GM23338 (cell line): ENCODE results near the gene SLC16A5. TPM values are rescaled to one million over a fixed set of nuclear protein-coding genes. Genes with fewer than 3 reads are reported as not detected.

Experiments
- ATAC-seq: fragments of 200-7000 bp; cut with Tn5 transposase; 3 replicates; pipeline ENCODE4 v1.9.1; 2020
- DNase-seq: peaks from one replicate; pipeline ENCODE4 v3.0.0-alpha.2; 2015; ENCODE audit warnings: low spot score
- H2AFZ ChIP-seq: fragments of 200-600 bp; sonication (generic); 2 replicates; pipeline ENCODE4 v1.8.0; 2016; ENCODE audit warnings: antibody characterized with exemption, mild to moderate bottlenecking, moderate library complexity
- H3F3A ChIP-seq: fragments of 200-600 bp; sonication (generic); replicated peaks from 2 replicates; pipeline ENCODE4 v1.8.0; 2017; ENCODE audit warnings: antibody characterized with exemption, mixed run types, low read depth
- H3K27ac ChIP-seq: fragments of 200-600 bp; sonication (generic); 2 replicates; pipeline ENCODE4 v1.6.1; 2016; ENCODE audit warnings: low read depth
- H3K27me3 ChIP-seq: fragments of 200-600 bp; sonication (generic); 2 replicates; pipeline ENCODE4 v1.8.0; 2016; ENCODE audit warnings: mild to moderate bottlenecking, mixed run types, moderate library complexity; ENCODE audit not compliant: insufficient read depth
- H3K36me3 ChIP-seq: fragments of 200-600 bp; sonication (generic); 2 replicates; pipeline ENCODE4 v1.8.0; 2016; ENCODE audit warnings: mild to moderate bottlenecking; ENCODE audit not compliant: insufficient read depth
- H3K4me1 ChIP-seq: fragments of 200-600 bp; sonication (generic); 2 replicates; pipeline ENCODE4 v1.8.0; 2016; ENCODE audit warnings: mild to moderate bottlenecking, moderate library complexity; ENCODE audit not compliant: insufficient read depth
- H3K4me2 ChIP-seq: fragments of 200-600 bp; sonication (generic); 2 replicates; pipeline ENCODE4 v1.7.1; 2017; ENCODE audit warnings: mixed run types
- H3K4me3 ChIP-seq: fragments of 200-600 bp; sonication (generic); 2 replicates; pipeline ENCODE4 v1.6.1; 2016; ENCODE audit warnings: mixed run types
- H3K79me2 ChIP-seq: fragments of 200-600 bp; sonication (generic); replicated peaks from 2 replicates; pipeline ENCODE4 v1.8.0; 2017; ENCODE audit warnings: mild to moderate bottlenecking; ENCODE audit not compliant: insufficient read depth
- H3K9me2 ChIP-seq: fragments of 200-600 bp; sonication (generic); 2 replicates; pipeline ENCODE4 v1.8.0; 2017; ENCODE audit not compliant: insufficient read depth
- H4K20me1 ChIP-seq: fragments of 200-600 bp; sonication (generic); replicated peaks from 2 replicates; pipeline ENCODE4 v1.8.0; 2017; ENCODE audit warnings: mild to moderate bottlenecking; ENCODE audit not compliant: insufficient read depth
- H3K27ac Mint-ChIP-seq: 2 replicates; pipeline ENCODE4 v1.8.0; 2020; ENCODE audit warnings: inconsistent platforms, mild to moderate bottlenecking, moderate library complexity, mixed read lengths
- H3K27me3 Mint-ChIP-seq: 3 replicates; pipeline ENCODE4 v1.8.0; 2022; ENCODE audit warnings: low read depth, mild to moderate bottlenecking, moderate library complexity, mixed read lengths, inconsistent platforms; ENCODE audit not compliant: insufficient read depth, poor library complexity
- H3K36me3 Mint-ChIP-seq: 3 replicates; pipeline ENCODE4 v1.8.0; 2021; ENCODE audit warnings: low read depth, mild to moderate bottlenecking, inconsistent platforms, moderate library complexity, mixed read lengths
- H3K4me1 Mint-ChIP-seq: 3 replicates; pipeline ENCODE4 v1.8.0; 2020; ENCODE audit warnings: mild to moderate bottlenecking, inconsistent platforms, mixed read lengths
- H3K4me3 Mint-ChIP-seq: 3 replicates; pipeline ENCODE4 v1.8.0; 2021; ENCODE audit warnings: moderate library complexity, mild to moderate bottlenecking, inconsistent platforms, mixed read lengths
- H3K9me3 Mint-ChIP-seq: 3 replicates; pipeline ENCODE4 v1.8.0; 2020; ENCODE audit warnings: moderate library complexity, mild to moderate bottlenecking, inconsistent platforms, mixed read lengths
- CREB1 ChIP-seq: fragments of 250-450 bp; sonication (Bioruptor Pico); IDR thresholded peaks from 2 replicates; pipeline ENCODE4 v1.5.0; 2020; ENCODE audit warnings: low read depth, mild to moderate bottlenecking, moderate library complexity
- CTCF ChIP-seq, 2 experiments: fragments of 200-600 bp in 1 of 2; sonication (generic) in 1 of 2; conservative IDR thresholded peaks; 2 replicates each; pipeline versions ENCODE4 v1.5.1 to v1.6.1; 2016 to 2017; ENCODE audit warnings: antibody characterized with exemption in 2 of 2, low read depth in 2 of 2, mild to moderate bottlenecking in 2 of 2, moderate library complexity in 1 of 2
- ETS1 ChIP-seq: IDR thresholded peaks from 2 replicates; pipeline ENCODE4 v1.6.1; 2016; ENCODE audit warnings: antibody characterized with exemption
- EZH2 ChIP-seq: fragments of 200-600 bp; sonication (generic); IDR thresholded peaks from one replicate; pipeline ENCODE4 v1.8.0; 2017; ENCODE audit warnings: antibody characterized with exemption, mild to moderate bottlenecking, low read depth; ENCODE audit not compliant: unreplicated experiment
- EZH2phosphoT487 ChIP-seq: fragments of 200-600 bp; sonication (generic); IDR thresholded peaks from one replicate; pipeline ENCODE4 v1.8.1; 2018; ENCODE audit warnings: antibody characterized with exemption; ENCODE audit not compliant: unreplicated experiment
- JUNB ChIP-seq: IDR thresholded peaks from one replicate; pipeline ENCODE4 v1.6.1; 2016; ENCODE audit warnings: antibody characterized with exemption; ENCODE audit not compliant: unreplicated experiment
- NANOG ChIP-seq: IDR thresholded peaks from 2 replicates; pipeline ENCODE4 v1.6.1; 2016; ENCODE audit warnings: antibody characterized with exemption, borderline replicate concordance
- POLR2AphosphoS5 ChIP-seq: IDR thresholded peaks from 2 replicates; pipeline ENCODE4 v1.6.1; 2016; ENCODE audit warnings: antibody characterized with exemption, low read depth
- REST ChIP-seq: IDR thresholded peaks from one replicate; pipeline ENCODE4 v1.6.1; 2018; ENCODE audit warnings: antibody characterized with exemption; ENCODE audit not compliant: unreplicated experiment
- STAT1 ChIP-seq: IDR thresholded peaks from one replicate; pipeline ENCODE4 v1.6.1; 2016; ENCODE audit warnings: antibody characterized with exemption; ENCODE audit not compliant: unreplicated experiment
- ZNF114 ChIP-seq: fragments of 250-450 bp; sonication (Bioruptor Pico); IDR thresholded peaks from 2 replicates; pipeline ENCODE4 v1.5.0; 2020; ENCODE audit warnings: mild to moderate bottlenecking, moderate library complexity
- ZNF331 ChIP-seq: fragments of 250-450 bp; sonication (Bioruptor Pico); IDR thresholded peaks from 2 replicates; pipeline ENCODE4 v1.5.0; 2020; ENCODE audit warnings: low read depth, mild to moderate bottlenecking, moderate library complexity
- ZNF462 ChIP-seq: fragments of 250-450 bp; sonication (Bioruptor Pico); IDR thresholded peaks from 2 replicates; pipeline ENCODE4 v1.5.0; 2020; ENCODE audit warnings: mild to moderate bottlenecking, moderate library complexity
- polyA plus RNA-seq: library from polyadenylated mRNA; unstranded; fragments of >200 nt; fragmentation: Nextera tagmentation; extraction: Ambion mirVana; gene quantifications from 2 replicates; pipeline ENCODE4 v1.2.1, GENCODE V29; 2016
- total RNA-seq: library from RNA; depleted of rRNA; stranded (reverse); fragments of >200 nt; shearing (Covaris generic); gene quantifications from 2 replicates; pipeline ENCODE4 v1.2.3, GENCODE V29; 2014

Gene SLC16A5
- total and polyA plus RNA-seq, 2 experiments from 2014 or later, result 7.3 to 40.0 TPM

GRCh38 chr17:75124819-75125162 is 37.0 kb downstream of the SLC16A5 start:
- H3F3A ChIP-seq, result peaks cover 21% of the 10 kb centered on the region
- no peak overlapping the region for H2AFZ ChIP-seq
- Mint-ChIP-seq H3K36me3 (peaks cover 19% of the 10 kb centered on the region), H3K9me3 (no peaks in the 10 kb centered on the region; the same call in 2 of the 3 replicates), H3K27me3 (peaks cover 9% of the 10 kb centered on the region), H3K4me3 (no peak overlapping the region), H3K4me1 (peaks cover 6% of the 10 kb centered on the region), H3K27ac (no peak overlapping the region)
- H3K79me2 ChIP-seq, result peaks cover 3% of the 10 kb centered on the region
- ATAC-seq, result no peak
- DNase-seq, result no peak
- H3K4me1 ChIP-seq, result no peaks in the 10 kb centered on the region
- H3K9me2 ChIP-seq, result 0 out of 2 replicates have a peak, but pooled peaks cover 4% of the 10 kb centered on the region
- H3K36me3 ChIP-seq, result no peaks in the 10 kb centered on the region
- H3K27ac ChIP-seq, result no peak overlapping the region
- no peak overlapping the region for H3K4me3 ChIP-seq
- no peaks in the 10 kb centered on the region; the same call in 1 of the 2 replicates for H4K20me1 ChIP-seq
- H3K27me3 ChIP-seq, result no peaks in the 10 kb centered on the region
- H3K4me2 ChIP-seq, result no peak overlapping the region
- TF ChIP-seq NANOG, result no peak
- no peak for TF ChIP-seq STAT1
- no peak for TF ChIP-seq ETS1
- no peak for TF ChIP-seq CTCF (conservative IDR thresholded peaks at IDR 0.05; ENCODE audit: low read depth in 2 of 2)
- no peak for TF ChIP-seq CREB1 (CRISPR knock-in tag)
- no peak for TF ChIP-seq POLR2AphosphoS5
- no peak for TF ChIP-seq EZH2
- no peak for TF ChIP-seq EZH2phosphoT487
- no peak for TF ChIP-seq ZNF462
- no peak for TF ChIP-seq REST
- TF ChIP-seq ZNF331 (CRISPR knock-in tag), result no peak
- TF ChIP-seq JUNB, result no peak
- TF ChIP-seq ZNF114 (CRISPR knock-in tag), result no peak
